GM12875 (cell line): Measurements from ENCODE around the gene YY1AP1.
"Not testable (repeated sequence)": the region's sequence is repeated elsewhere in the genome, so short reads cannot be mapped to it uniquely, and the experiment has no call there.

Source experiments
- H3K4me3 ChIP-seq: one replicate; pipeline ENCODE4 v1.5.1; 2011; ENCODE audit warnings: low read depth, low read length, control low read depth
- TF ChIP-seq, protein P1 (sequence below): IDR thresholded peaks from 2 replicates; pipeline ENCODE4 v1.5.1; 2011; ENCODE audit warnings: low read depth, mild to moderate bottlenecking, control low read depth, inconsistent platforms, low read length, moderate library complexity, borderline replicate concordance; ENCODE audit not compliant: insufficient read depth

The YY1AP1 gene

DNA sequence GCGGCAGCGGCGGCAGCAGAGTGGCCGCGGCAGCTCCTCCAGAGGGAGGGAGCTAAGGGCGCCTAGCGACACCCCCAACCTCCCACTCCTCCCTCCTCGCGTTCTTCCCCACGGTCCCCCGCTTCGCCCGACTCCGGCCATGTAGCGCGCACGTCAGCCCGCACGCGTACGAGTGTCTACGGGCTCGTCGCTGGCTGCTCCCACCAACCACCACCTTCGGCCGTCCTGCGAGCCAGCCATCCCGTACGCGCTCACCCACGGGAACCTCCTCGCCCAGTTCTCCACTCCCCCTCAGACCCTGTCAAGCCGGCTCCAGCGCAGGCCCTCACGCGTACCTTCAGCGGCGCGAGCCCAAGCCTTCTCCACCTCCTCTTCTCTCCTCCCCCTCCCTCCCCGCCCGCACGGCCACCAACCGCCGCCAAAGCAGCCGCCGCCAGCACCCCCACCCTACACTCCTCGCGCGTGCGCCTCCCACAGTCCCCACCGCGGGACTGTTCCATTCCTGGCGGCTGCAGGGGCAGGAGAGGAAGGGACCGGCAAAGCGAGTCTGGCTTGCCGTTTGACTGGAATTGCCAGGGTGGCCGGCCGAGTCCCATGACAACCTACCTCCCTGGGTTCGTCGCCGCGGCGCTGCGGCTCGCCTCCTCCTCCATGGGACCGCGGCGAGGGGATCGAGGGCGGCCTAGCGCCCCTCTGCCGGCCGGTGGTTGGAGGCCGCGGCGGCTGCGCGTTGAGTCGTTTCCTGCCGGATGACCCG, at the start of gene YY1AP1:
Gene YY1AP1 (minus strand): TSS at position 451 of the 757 bp plus-strand sequence. CDS start 8,338 bp downstream, outside the sequence.
- H3K4me3 ChIP-seq = peak within 1 kb of the TSS; percentile 99
- TF ChIP-seq, protein P1, sequence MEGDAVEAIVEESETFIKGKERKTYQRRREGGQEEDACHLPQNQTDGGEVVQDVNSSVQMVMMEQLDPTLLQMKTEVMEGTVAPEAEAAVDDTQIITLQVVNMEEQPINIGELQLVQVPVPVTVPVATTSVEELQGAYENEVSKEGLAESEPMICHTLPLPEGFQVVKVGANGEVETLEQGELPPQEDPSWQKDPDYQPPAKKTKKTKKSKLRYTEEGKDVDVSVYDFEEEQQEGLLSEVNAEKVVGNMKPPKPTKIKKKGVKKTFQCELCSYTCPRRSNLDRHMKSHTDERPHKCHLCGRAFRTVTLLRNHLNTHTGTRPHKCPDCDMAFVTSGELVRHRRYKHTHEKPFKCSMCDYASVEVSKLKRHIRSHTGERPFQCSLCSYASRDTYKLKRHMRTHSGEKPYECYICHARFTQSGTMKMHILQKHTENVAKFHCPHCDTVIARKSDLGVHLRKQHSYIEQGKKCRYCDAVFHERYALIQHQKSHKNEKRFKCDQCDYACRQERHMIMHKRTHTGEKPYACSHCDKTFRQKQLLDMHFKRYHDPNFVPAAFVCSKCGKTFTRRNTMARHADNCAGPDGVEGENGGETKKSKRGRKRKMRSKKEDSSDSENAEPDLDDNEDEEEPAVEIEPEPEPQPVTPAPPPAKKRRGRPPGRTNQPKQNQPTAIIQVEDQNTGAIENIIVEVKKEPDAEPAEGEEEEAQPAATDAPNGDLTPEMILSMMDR = no peak

- TF ChIP-seq, protein P1 = peak; percentile 73
- no peak overlapping the region for H3K4me3 ChIP-seq
Observed at GRCh38 chr1:155729031-155729898, 40.7 kb upstream of the YY1AP1 start.

GRCh38 chr1:155725142-155725541, 36.6 kb upstream of the YY1AP1 start:
- TF ChIP-seq, protein P1 = no peak
- no peak overlapping the region for H3K4me3 ChIP-seq

DNA sequence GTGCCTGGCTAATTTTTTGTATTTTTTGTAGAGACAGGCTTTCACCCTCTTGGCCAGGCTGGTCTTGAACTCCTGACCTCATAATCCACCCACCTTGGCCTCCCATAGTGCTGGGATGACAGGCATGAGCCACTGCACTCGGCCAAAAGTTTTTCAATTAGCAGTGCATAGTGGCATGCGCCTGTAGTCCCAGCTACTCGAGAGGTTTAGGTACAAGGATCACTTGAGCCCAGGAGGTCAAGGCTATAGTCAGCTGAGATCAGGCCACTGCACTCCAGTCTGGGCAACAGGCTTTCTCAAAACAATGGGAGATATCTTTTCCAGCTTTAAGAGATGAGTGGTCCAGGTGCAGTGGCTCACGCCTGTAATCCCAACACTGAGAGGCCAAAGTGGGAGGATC, 31.1 kb upstream of the YY1AP1 start:
- TF ChIP-seq, protein P1 = no peak
- no peak overlapping the region for H3K4me3 ChIP-seq

- not testable (repeated sequence) for H3K4me3 ChIP-seq
Observed at GRCh38 chr1:155718524-155719115, 30.0 kb upstream of the YY1AP1 start.

DNA sequence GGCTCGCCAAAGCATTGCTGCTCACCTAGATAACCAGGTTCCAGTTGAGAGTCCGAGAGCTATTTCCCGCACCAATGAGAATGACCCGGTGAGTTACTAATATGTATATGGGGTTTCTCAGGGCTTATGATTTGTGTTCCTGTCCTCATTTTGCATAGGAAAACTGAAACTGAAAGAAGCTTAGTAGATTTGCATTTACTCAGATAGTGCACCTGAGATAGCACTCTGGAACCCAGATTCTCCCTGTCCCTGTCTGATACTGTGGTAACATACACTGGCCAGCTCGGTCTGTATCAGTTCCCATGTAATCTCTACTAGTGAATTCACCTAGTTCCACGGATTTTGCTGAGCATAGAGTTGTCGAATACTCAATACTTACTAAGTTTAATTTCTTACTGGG, 28.5 kb upstream of the YY1AP1 start:
- no peak overlapping the region for H3K4me3 ChIP-seq
- TF ChIP-seq, protein P1 = no peak

DNA sequence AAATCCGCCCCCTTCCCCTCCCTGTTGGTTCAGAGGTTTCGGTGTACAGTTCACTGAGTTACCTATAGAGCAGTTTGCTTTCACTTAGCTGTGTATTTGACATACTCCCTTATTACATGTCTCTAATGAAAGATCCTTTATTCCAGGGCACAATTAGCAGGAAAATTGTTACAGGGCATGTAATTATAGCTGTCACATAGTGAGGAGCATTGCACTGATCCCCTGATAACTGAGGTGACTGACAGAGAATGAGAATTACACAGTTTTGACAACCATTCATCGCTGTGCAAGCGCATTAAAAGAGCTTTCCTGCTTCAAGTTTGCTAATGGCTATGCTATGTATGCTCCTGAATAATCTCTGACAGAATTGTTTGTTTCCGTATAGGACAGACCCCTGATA, 27.2 kb upstream of the YY1AP1 start:
- H3K4me3 ChIP-seq = no peak overlapping the region
- TF ChIP-seq, protein P1 = no peak

DNA sequence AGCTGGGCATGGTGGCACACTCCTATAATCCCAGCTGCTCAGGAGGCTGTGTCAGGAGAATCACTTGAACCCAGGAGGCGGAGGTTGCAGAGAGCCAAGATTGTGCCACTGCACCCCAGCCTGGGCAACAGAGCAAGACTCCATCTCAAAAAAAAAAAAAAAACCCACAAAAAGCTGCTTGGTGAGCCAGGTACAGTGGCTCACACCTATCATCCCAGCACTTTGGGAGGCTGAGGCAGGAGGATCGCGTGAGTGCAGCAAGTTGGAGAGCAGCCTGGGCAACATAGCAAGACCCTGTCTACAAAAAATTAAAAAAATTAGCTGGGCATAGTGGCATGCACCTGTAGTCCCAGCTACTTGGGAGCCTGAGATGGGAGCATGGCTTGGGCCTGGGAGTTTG, 26.5 kb upstream of the YY1AP1 start:
- H3K4me3 ChIP-seq = not testable (repeated sequence)
